Measurements from ENCODE around the gene SMR3A.

DNA sequence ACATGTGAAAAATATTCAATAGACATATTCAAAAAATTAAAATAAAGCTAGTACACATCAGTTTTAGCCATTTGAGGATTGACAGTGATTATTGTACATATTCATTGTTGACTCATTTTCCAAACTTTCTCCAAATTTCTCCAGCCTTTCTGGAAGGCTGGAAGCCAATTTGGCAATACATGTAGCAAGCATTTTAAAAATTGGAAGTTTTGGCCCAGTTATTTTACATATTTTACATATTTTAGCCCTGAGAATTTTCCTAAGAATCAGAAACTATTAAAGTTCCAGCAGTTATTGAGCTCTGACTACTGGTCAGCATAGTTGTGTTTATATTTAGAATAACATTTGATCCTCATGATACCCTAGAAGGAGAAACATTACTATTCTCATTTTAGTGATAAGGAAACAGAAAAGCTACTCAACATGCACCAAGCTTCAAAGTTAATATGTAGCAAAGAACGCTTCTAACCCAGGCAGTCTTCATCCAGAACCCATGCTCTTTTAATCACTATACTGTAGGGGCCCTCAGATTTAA lies 22.6 kb upstream of the SMR3A start:
- TF ChIP-seq, protein P1, sequence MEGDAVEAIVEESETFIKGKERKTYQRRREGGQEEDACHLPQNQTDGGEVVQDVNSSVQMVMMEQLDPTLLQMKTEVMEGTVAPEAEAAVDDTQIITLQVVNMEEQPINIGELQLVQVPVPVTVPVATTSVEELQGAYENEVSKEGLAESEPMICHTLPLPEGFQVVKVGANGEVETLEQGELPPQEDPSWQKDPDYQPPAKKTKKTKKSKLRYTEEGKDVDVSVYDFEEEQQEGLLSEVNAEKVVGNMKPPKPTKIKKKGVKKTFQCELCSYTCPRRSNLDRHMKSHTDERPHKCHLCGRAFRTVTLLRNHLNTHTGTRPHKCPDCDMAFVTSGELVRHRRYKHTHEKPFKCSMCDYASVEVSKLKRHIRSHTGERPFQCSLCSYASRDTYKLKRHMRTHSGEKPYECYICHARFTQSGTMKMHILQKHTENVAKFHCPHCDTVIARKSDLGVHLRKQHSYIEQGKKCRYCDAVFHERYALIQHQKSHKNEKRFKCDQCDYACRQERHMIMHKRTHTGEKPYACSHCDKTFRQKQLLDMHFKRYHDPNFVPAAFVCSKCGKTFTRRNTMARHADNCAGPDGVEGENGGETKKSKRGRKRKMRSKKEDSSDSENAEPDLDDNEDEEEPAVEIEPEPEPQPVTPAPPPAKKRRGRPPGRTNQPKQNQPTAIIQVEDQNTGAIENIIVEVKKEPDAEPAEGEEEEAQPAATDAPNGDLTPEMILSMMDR (IDR thresholded peaks at IDR 0.05): no peak
- no peak for TF ChIP-seq POLR2A (IDR thresholded peaks at IDR 0.05)

Data from uterus (tissue), 2 donors.